Panc1 (cell line): Measurements from ENCODE around the gene TXNDC11. TPM values are rescaled to one million over a fixed set of nuclear protein-coding genes. Genes with fewer than 3 reads are reported as not detected.

Source experiments
- ATAC-seq: fragments of 200-7000 bp; cut with Tn5 transposase; 2 replicates; pipeline ENCODE4 v1.9.1; 2020; ENCODE audit warnings: mild to moderate bottlenecking, moderate library complexity
- BruUV-seq: library from RNA; stranded (reverse); fragments of 400-500 nt; replicated peaks from 2 replicates; lab custom pipeline; 2021; lab: Mats Ljungman, UMichigan
- CTCF ChIA-PET: fragments of 300-600 bp; sonication (Branson Sonifier 250); formaldehyde crosslinking; loops from one replicate; lab custom pipeline; 2022; ENCODE audit warnings: antibody characterized with exemption; lab: Charles Lee
- POLR2A ChIA-PET: fragments of 300-600 bp; sonication (Branson Sonifier 250); formaldehyde crosslinking; loops from one replicate; lab custom pipeline; 2022; ENCODE audit warnings: antibody characterized with exemption; lab: Charles Lee
- DNase-seq: peaks from one replicate; pipeline ENCODE4 v3.0.0-alpha.2; 2010; ENCODE audit warnings: low read depth, low spot score
- H3K27ac ChIP-seq: 2 replicates; pipeline ENCODE4 v1.5.1; 2011; ENCODE audit warnings: mild to moderate bottlenecking, low read length, inconsistent platforms
- H3K27me3 ChIP-seq: fragments of 200-500 bp; sonication (Bioruptor generic); 2 replicates; pipeline ENCODE4 v1.6.0; 2014; ENCODE audit warnings: low read length, inconsistent platforms; ENCODE audit not compliant: control insufficient read depth, insufficient read depth
- H3K36me3 ChIP-seq: fragments of 200-500 bp; sonication (Bioruptor generic); 2 replicates; pipeline ENCODE4 v1.5.1; 2014; ENCODE audit warnings: inconsistent platforms, mild to moderate bottlenecking, low read length, moderate library complexity; ENCODE audit not compliant: control insufficient read depth, insufficient read depth
- H3K4me1 ChIP-seq: 2 replicates; pipeline ENCODE4 v1.5.1; 2011; ENCODE audit warnings: inconsistent platforms, mild to moderate bottlenecking, low read length, moderate library complexity; ENCODE audit not compliant: control insufficient read depth, insufficient read depth
- H3K4me3 ChIP-seq, 2 experiments: 2 replicates each; pipeline ENCODE4 v1.5.1; 2011 to 2012; ENCODE audit warnings: low read depth in 2 of 2, low read length in 2 of 2, mild to moderate bottlenecking in 2 of 2, inconsistent platforms in 1 of 2, moderate library complexity in 1 of 2
- H3K9me3 ChIP-seq: fragments of 200-500 bp; sonication (Bioruptor generic); 2 replicates; pipeline ENCODE4 v1.5.1; 2014; ENCODE audit warnings: low read depth, mild to moderate bottlenecking, inconsistent platforms, low read length, moderate library complexity; ENCODE audit not compliant: control insufficient read depth, insufficient read depth
- CTCF ChIP-seq: fragments of 450-650 bp; IDR thresholded peaks from 2 replicates; pipeline ENCODE4 v1.5.1; 2017; ENCODE audit warnings: mild to moderate bottlenecking
- POLR2AphosphoS5 ChIP-seq: IDR thresholded peaks from 2 replicates; pipeline ENCODE4 v1.6.1; 2012; ENCODE audit warnings: mild to moderate bottlenecking, low read depth, low read length, moderate library complexity
- SIN3A ChIP-seq: IDR thresholded peaks from 2 replicates; pipeline ENCODE4 v1.6.1; 2012; ENCODE audit warnings: low read depth, mild to moderate bottlenecking, low read length, moderate library complexity, borderline replicate concordance; ENCODE audit not compliant: insufficient read depth
- TCF7L2 ChIP-seq: IDR thresholded peaks from 2 replicates; pipeline ENCODE4 v1.6.1; 2011; ENCODE audit warnings: mild to moderate bottlenecking, low read depth, low read length, inconsistent platforms
- in situ Hi-C: cut with HindIII; loops from 2 replicates; pipeline ENCODE4 v1.10.0; 2016; ENCODE audit warnings: low sequenced_read_pairs, low pct_unique_long_range_greater_than_20kb
- intact Hi-C: fragments of 100-400 bp; cut with micrococcal nuclease; formaldehyde crosslinking; loops from one replicate; pipeline ENCODE4 v1.10.0; 2022; ENCODE audit not compliant: unreplicated experiment
- total RNA-seq: library from RNA; stranded (reverse); gene quantifications from one replicate; pipeline ENCODE4 v1.2.1, GENCODE V29; 2021; ENCODE audit not compliant: unreplicated experiment
- TF ChIP-seq, protein P1 (sequence below), 2 experiments: IDR thresholded peaks; 2 replicates each; pipeline ENCODE4 v1.6.1; 2011 to 2012; ENCODE audit warnings: low read depth in 2 of 2, control low read depth in 1 of 2, low read length in 1 of 2, mild to moderate bottlenecking in 1 of 2, moderate library complexity in 1 of 2; ENCODE audit not compliant: insufficient read depth in 1 of 2

The TXNDC11 gene
- total RNA-seq, 1 experiment from 2014 or later: 30.5 TPM

DNA sequence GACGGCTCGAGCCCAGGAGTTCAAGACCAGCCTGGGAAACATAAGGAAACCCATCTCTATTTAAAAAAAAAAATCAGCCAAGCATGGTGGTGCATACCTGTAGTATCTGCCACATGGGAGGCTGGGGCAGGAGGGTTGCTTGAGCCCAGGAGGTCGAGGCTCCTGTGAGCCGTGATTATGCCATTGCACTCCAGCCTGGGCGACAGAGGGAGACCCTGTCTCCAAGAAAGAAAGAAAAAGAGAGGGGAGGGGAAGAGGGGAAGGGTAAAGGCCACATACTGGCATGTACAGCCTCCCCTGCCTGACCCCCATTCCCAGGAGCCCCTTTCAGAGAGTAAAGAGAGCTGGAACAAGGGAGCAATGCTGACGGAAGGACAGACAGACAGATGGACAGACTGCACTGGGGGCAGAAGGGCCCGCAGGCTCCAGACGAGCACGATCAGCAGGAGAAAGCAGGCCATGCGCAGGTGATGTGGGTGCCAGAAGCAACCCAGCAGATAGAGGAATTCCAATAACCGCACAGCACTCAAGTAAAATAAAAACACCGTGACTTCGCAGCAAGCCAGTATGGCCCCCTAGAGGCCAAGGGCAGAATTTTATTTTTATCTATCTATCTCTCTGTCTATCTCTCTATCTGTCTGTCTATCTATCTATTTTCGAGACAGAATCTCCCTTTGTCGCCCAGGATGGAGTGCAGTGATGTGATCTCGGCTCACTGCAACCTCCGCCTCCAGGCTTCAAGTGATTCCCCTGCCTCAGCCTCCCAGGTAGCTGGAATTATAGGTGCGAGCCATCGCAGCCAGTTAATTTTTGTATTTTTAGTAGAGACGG, 101.5 kb downstream of the TXNDC11 start:
- ChIA-PET POLR2A (no interaction called here), CTCF (interaction anchor here (0.6 to 1.4 kb wide), 5 partner anchors 109 to 322 kb away, joined by 3 to 4 read pairs (median 4); no protein-coding TSS in a partner anchor)
- in situ Hi-C loops: no loop called here
- DNase-seq: peak; percentile 53
- H3K27me3 ChIP-seq: no peaks in the 10 kb centered on the region
- H3K36me3 ChIP-seq: no peaks in the 10 kb centered on the region
- peak overlapping the region; percentile 9; the same call in 1 of the 2 replicates for H3K27ac ChIP-seq
- peaks cover 11% of the 10 kb centered on the region for H3K4me1 ChIP-seq
- no peak overlapping the region for H3K4me3 ChIP-seq
- ATAC-seq: peak; percentile 82
- no TSS peak for BruUV-seq
- intact Hi-C loops: loop anchor here (5.0 kb wide), 2 partner anchors 109 to 234 kb away; no protein-coding TSS in a partner anchor
- TF ChIP-seq SIN3A: no peak
- peak; percentile 93 for TF ChIP-seq CTCF
- no peaks in the 10 kb centered on the region for H3K9me3 ChIP-seq

- Histone ChIP-seq H3K27ac (no peak overlapping the region; the same call in 1 of the 2 replicates), H3K27me3 (no peaks in the 10 kb centered on the region), H3K9me3 (no peaks in the 10 kb centered on the region), H3K4me1 (peaks cover 11% of the 10 kb centered on the region), H3K4me3 (no peak overlapping the region), H3K36me3 (no peaks in the 10 kb centered on the region)
- ChIA-PET POLR2A (no interaction called here), CTCF (interaction anchor here (0.6 to 1.4 kb wide), 5 partner anchors 108 to 321 kb away, joined by 3 to 4 read pairs (median 4); no protein-coding TSS in a partner anchor)
- no TSS peak for BruUV-seq
- intact Hi-C loops: loop anchor here (5.0 kb wide), 2 partner anchors 108 to 233 kb away; no protein-coding TSS in a partner anchor
- DNase-seq (peak; percentile 93), ATAC-seq (peak; percentile 67)
- TF ChIP-seq SIN3A: no peak
- no peak for TF ChIP-seq POLR2AphosphoS5
- TF ChIP-seq CTCF: no peak
- TF ChIP-seq, protein P1, sequence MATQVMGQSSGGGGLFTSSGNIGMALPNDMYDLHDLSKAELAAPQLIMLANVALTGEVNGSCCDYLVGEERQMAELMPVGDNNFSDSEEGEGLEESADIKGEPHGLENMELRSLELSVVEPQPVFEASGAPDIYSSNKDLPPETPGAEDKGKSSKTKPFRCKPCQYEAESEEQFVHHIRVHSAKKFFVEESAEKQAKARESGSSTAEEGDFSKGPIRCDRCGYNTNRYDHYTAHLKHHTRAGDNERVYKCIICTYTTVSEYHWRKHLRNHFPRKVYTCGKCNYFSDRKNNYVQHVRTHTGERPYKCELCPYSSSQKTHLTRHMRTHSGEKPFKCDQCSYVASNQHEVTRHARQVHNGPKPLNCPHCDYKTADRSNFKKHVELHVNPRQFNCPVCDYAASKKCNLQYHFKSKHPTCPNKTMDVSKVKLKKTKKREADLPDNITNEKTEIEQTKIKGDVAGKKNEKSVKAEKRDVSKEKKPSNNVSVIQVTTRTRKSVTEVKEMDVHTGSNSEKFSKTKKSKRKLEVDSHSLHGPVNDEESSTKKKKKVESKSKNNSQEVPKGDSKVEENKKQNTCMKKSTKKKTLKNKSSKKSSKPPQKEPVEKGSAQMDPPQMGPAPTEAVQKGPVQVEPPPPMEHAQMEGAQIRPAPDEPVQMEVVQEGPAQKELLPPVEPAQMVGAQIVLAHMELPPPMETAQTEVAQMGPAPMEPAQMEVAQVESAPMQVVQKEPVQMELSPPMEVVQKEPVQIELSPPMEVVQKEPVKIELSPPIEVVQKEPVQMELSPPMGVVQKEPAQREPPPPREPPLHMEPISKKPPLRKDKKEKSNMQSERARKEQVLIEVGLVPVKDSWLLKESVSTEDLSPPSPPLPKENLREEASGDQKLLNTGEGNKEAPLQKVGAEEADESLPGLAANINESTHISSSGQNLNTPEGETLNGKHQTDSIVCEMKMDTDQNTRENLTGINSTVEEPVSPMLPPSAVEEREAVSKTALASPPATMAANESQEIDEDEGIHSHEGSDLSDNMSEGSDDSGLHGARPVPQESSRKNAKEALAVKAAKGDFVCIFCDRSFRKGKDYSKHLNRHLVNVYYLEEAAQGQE (IDR thresholded peaks at IDR 0.05; ENCODE audit: insufficient read depth in 1 of 2, low read depth in 2 of 2, low read length in 1 of 2): no peak
- no peak for TF ChIP-seq TCF7L2
- in situ Hi-C loops: no loop called here
Measured at GRCh38 chr16:11639925-11640899, 102.4 kb downstream of the TXNDC11 start.
